WTC11 (cell line): Measurements from ENCODE around the gene EIF3I. TPM values are rescaled to one million over a fixed set of nuclear protein-coding genes. Genes with fewer than 3 reads are reported as not detected.

Experiments used
- ATAC-seq: fragments of 200-7000 bp; cut with Tn5 transposase; 2 replicates; pipeline ENCODE4 v1.10.0; 2021; ENCODE audit warnings: mild to moderate bottlenecking, moderate library complexity
- CTCF ChIA-PET: fragments of 300-600 bp; sonication (Branson Sonifier 250); formaldehyde crosslinking; loops from one replicate; lab custom pipeline; 2021; ENCODE audit warnings: antibody characterized with exemption; lab: Charles Lee
- POLR2A ChIA-PET: fragments of 350-600 bp; sonication (Branson Sonifier 250); formaldehyde crosslinking; loops from one replicate; lab custom pipeline; 2021; ENCODE audit warnings: antibody characterized with exemption; lab: Charles Lee
- DNase-seq: peaks from one replicate; pipeline ENCODE4 v3.0.0; 2021; ENCODE audit warnings: low spot score
- H3K27ac Mint-ChIP-seq: 2 replicates; pipeline ENCODE4 v1.8.0; 2021; ENCODE audit warnings: mixed read lengths
- H3K27me3 Mint-ChIP-seq: 2 replicates; pipeline ENCODE4 v1.8.0; 2021; ENCODE audit warnings: low read depth, mild to moderate bottlenecking, moderate library complexity, mixed read lengths
- H3K36me3 Mint-ChIP-seq: 2 replicates; pipeline ENCODE4 v1.8.0; 2021; ENCODE audit warnings: mixed read lengths
- H3K4me1 Mint-ChIP-seq: 2 replicates; pipeline ENCODE4 v1.8.0; 2022; ENCODE audit warnings: mixed read lengths
- H3K4me3 Mint-ChIP-seq: 2 replicates; pipeline ENCODE4 v1.8.0; 2021; ENCODE audit warnings: mild to moderate bottlenecking, moderate library complexity, mixed read lengths
- H3K9me3 Mint-ChIP-seq: 2 replicates; pipeline ENCODE4 v1.8.0; 2021; ENCODE audit warnings: mixed read lengths
- E2F4 ChIP-seq: sonication (generic); formaldehyde crosslinking; IDR thresholded peaks from 2 replicates; pipeline ENCODE4 v1.8.1; 2022; ENCODE audit warnings: low read depth, mild to moderate bottlenecking, moderate library complexity, missing genetic modification reagents, borderline replicate concordance
- ERG ChIP-seq: fragments of 250-450 bp; sonication (Bioruptor Pico); IDR thresholded peaks from 2 replicates; pipeline ENCODE4 v1.8.0; 2021; ENCODE audit warnings: mild to moderate bottlenecking
- GTF2I ChIP-seq: fragments of 250-450 bp; sonication (Bioruptor Pico); conservative IDR thresholded peaks from 2 replicates; pipeline ENCODE4 v1.4.0; 2021; ENCODE audit warnings: mild to moderate bottlenecking
- HMGA2 ChIP-seq: fragments of 250-450 bp; sonication (Bioruptor Pico); IDR thresholded peaks from 2 replicates; pipeline ENCODE4 v1.4.0; 2021; ENCODE audit warnings: mild to moderate bottlenecking, moderate library complexity
- IRF2 ChIP-seq: sonication (generic); formaldehyde crosslinking; IDR thresholded peaks from 2 replicates; pipeline ENCODE4 v1.8.0; 2022; ENCODE audit warnings: low read depth, missing genetic modification reagents, borderline replicate concordance
- JUN ChIP-seq: sonication (generic); formaldehyde crosslinking; IDR thresholded peaks from 2 replicates; pipeline ENCODE4 v1.8.0; 2023; ENCODE audit warnings: mild to moderate bottlenecking, missing genetic modification reagents
- KAT7 ChIP-seq: sonication (generic); formaldehyde crosslinking; IDR thresholded peaks from 2 replicates; pipeline ENCODE4 v1.8.1; 2023; ENCODE audit warnings: missing genetic modification reagents, mild to moderate bottlenecking, borderline replicate concordance
- NR2C2 ChIP-seq: sonication (generic); formaldehyde crosslinking; IDR thresholded peaks from 2 replicates; pipeline ENCODE4 v1.8.0; 2022; ENCODE audit warnings: mild to moderate bottlenecking, missing genetic modification reagents
- SMAD3 ChIP-seq: sonication (generic); formaldehyde crosslinking; IDR thresholded peaks from 2 replicates; pipeline ENCODE4 v1.8.0; 2022; ENCODE audit warnings: missing genetic modification reagents, mild to moderate bottlenecking, borderline replicate concordance
- STAT6 ChIP-seq: sonication (generic); formaldehyde crosslinking; conservative IDR thresholded peaks from 2 replicates; pipeline ENCODE4 v1.8.1; 2023; ENCODE audit warnings: mild to moderate bottlenecking, low read depth, missing genetic modification reagents, moderate library complexity
- TCF7 ChIP-seq: sonication (generic); formaldehyde crosslinking; IDR thresholded peaks from 2 replicates; pipeline ENCODE4 v1.8.0; 2022; ENCODE audit warnings: mild to moderate bottlenecking, low read depth, missing genetic modification reagents, moderate library complexity
- TEAD1 ChIP-seq: sonication (generic); formaldehyde crosslinking; IDR thresholded peaks from 2 replicates; pipeline ENCODE4 v1.8.0; 2022; ENCODE audit warnings: mild to moderate bottlenecking, missing genetic modification reagents
- ZNF121 ChIP-seq: sonication (generic); formaldehyde crosslinking; IDR thresholded peaks from 2 replicates; pipeline ENCODE4 v1.8.0; 2023; ENCODE audit warnings: missing genetic modification reagents
- ZNF219 ChIP-seq: sonication (generic); formaldehyde crosslinking; IDR thresholded peaks from 2 replicates; pipeline ENCODE4 v1.8.0; 2023; ENCODE audit warnings: missing genetic modification reagents, mild to moderate bottlenecking, borderline replicate concordance
- ZNF232 ChIP-seq: sonication (generic); formaldehyde crosslinking; IDR thresholded peaks from 2 replicates; pipeline ENCODE4 v1.8.0; 2022; ENCODE audit warnings: mild to moderate bottlenecking, missing genetic modification reagents
- ZNF281 ChIP-seq: sonication (generic); formaldehyde crosslinking; IDR thresholded peaks from 2 replicates; pipeline ENCODE4 v1.8.0; 2023; ENCODE audit warnings: mild to moderate bottlenecking, missing genetic modification reagents
- ZNF317 ChIP-seq: sonication (generic); formaldehyde crosslinking; IDR thresholded peaks from 2 replicates; pipeline ENCODE4 v1.8.1; 2023; ENCODE audit warnings: low read depth, mild to moderate bottlenecking, moderate library complexity, missing genetic modification reagents, borderline replicate concordance
- ZNF512 ChIP-seq: sonication (generic); formaldehyde crosslinking; IDR thresholded peaks from 2 replicates; pipeline ENCODE4 v1.8.1; 2022; ENCODE audit warnings: missing genetic modification reagents, borderline replicate concordance
- ZNF671 ChIP-seq: fragments of 250-450 bp; sonication (Bioruptor Pico); IDR thresholded peaks from 2 replicates; pipeline ENCODE4 v1.8.0; 2021; ENCODE audit warnings: mild to moderate bottlenecking
- ZSCAN18 ChIP-seq: fragments of 250-450 bp; sonication (Bioruptor Pico); IDR thresholded peaks from 2 replicates; pipeline ENCODE4 v2.1.2; 2022; ENCODE audit warnings: mild to moderate bottlenecking, moderate library complexity
- total RNA-seq: library from RNA; stranded (reverse); gene quantifications from 3 replicates; pipeline ENCODE4 v1.2.3, GENCODE V29; 2021

Gene EIF3I
- total RNA-seq, 1 experiment from 2014 or later: 237 TPM

GRCh38 chr1:32275424-32275823 is 53.2 kb downstream of the EIF3I start:
- peaks cover 25% of the 10 kb centered on the region for H3K36me3 Mint-ChIP-seq
- H3K27me3 Mint-ChIP-seq: no peaks in the 10 kb centered on the region
- no peaks in the 10 kb centered on the region for H3K9me3 Mint-ChIP-seq
- peaks cover 38% of the 10 kb centered on the region for H3K4me1 Mint-ChIP-seq
- POLR2A ChIA-PET: interaction anchor here (1.1 to 2.8 kb wide), 4 partner anchors 16 to 35 kb away, joined by 7 to 16 read pairs (median 12); partner anchors contain the start of gene HDAC1
- TF ChIP-seq NR2C2 (CRISPR knock-in tag) (no peak), ZNF671 (CRISPR knock-in tag) (no peak), ZNF121 (CRISPR knock-in tag) (no peak), STAT6 (CRISPR knock-in tag) (no peak), ZNF512 (CRISPR knock-in tag) (no peak), E2F4 (CRISPR knock-in tag) (no peak), KAT7 (no peak), ZNF281 (CRISPR knock-in tag) (no peak), ZNF232 (no peak), ZSCAN18 (CRISPR knock-in tag) (no peak)
- H3K27ac Mint-ChIP-seq: peak overlapping the region; percentile 94
- CTCF ChIA-PET: interaction anchor here (1.2 to 4.0 kb wide), 5 partner anchors 27 to 76 kb away, joined by 3 to 39 read pairs (median 14); no protein-coding TSS in a partner anchor
- DNase-seq (peak; percentile 41), ATAC-seq (no peak)
- H3K4me3 Mint-ChIP-seq: peak overlapping the region; percentile 67

- DNase-seq: no peak
- ChIA-PET CTCF (interaction anchor here (0.6 to 4.0 kb wide), 5 partner anchors 35 to 72 kb away, joined by 3 to 17 read pairs (median 3); no protein-coding TSS in a partner anchor), POLR2A (interaction anchor here (1.1 to 2.8 kb wide), 3 partner anchors 18 to 36 kb away, joined by 7 to 16 read pairs (median 16); no protein-coding TSS in a partner anchor)
- H3K27ac Mint-ChIP-seq: no peak overlapping the region
- H3K9me3 Mint-ChIP-seq: no peaks in the 10 kb centered on the region
- H3K4me3 Mint-ChIP-seq: peak overlapping the region; percentile 37; the same call in 1 of the 2 replicates
- H3K4me1 Mint-ChIP-seq: peaks cover 38% of the 10 kb centered on the region
- H3K36me3 Mint-ChIP-seq: peaks cover 25% of the 10 kb centered on the region
- H3K27me3 Mint-ChIP-seq: no peaks in the 10 kb centered on the region
- ATAC-seq: no peak
- TF ChIP-seq ZNF512 (CRISPR knock-in tag) (no peak), IRF2 (CRISPR knock-in tag) (no peak), TCF7 (CRISPR knock-in tag) (no peak), ZNF219 (CRISPR knock-in tag) (no peak), ZNF317 (CRISPR knock-in tag) (no peak), TEAD1 (no peak), JUN (CRISPR knock-in tag) (no peak), GTF2I (no peak), SMAD3 (CRISPR knock-in tag) (no peak), ERG (no peak), NR2C2 (CRISPR knock-in tag) (no peak), HMGA2 (CRISPR knock-in tag) (no peak)
Observed at GRCh38 chr1:32276032-32276782, 54.0 kb downstream of the EIF3I start.
